NCI-H526 treated with DMSO at 0.1 percent for 48 hours (cell line): ENCODE measurements around the gene ZNF628.

ENCODE experiments used
- DNase-seq: peaks from one replicate; lab custom pipeline; 2025; lab: John Stamatoyannopoulos, UW

The ZNF628 gene

GRCh38 chr19:55530996-55531395 is 54.6 kb downstream of the ZNF628 start:
- no peak for DNase-seq
